Lower leg skin (tissue), 4 donors: ENCODE results near the gene MAN1C1. TPM values are rescaled to one million over a fixed set of nuclear protein-coding genes. Genes with fewer than 3 reads are reported as not detected.

Experiments
- DNase-seq, 2 donors: peaks; one replicate each; pipeline ENCODE4 v3.0.0-alpha.2; 2019; ENCODE audit warnings: low spot score in 2 of 2
- H3K4me3 ChIP-seq: fragments of 200-600 bp; sonication (generic); 2 replicates; pipeline ENCODE4 v1.5.1; 2017; ENCODE audit warnings: mild to moderate bottlenecking, low read depth; ENCODE audit not compliant: poor library complexity, severe bottlenecking
- POLR2A ChIP-seq, 2 donors: fragments of 450-650 bp; IDR thresholded peaks; one replicate each; pipeline ENCODE4 v1.6.1; 2016 to 2017; ENCODE audit warnings: antibody characterized with exemption in 2 of 2, mild to moderate bottlenecking in 1 of 2, moderate library complexity in 1 of 2
- WGBS, 2 donors: methylation state at CpG; one replicate each; pipeline ENCODE4 v1.1.5; 2018; 5-methylcytosine and 5-hydroxymethylcytosine counted together
- intact Hi-C: fragments of 100-400 bp; cut with DNase I; formaldehyde crosslinking; loops from one replicate; pipeline ENCODE4 v1.15.0; 2023; ENCODE audit warnings: low total_unique reads
- total RNA-seq, 4 donors: library from RNA; depleted of rRNA; stranded (reverse); fragments of >200 nt; gene quantifications; one replicate each; pipeline ENCODE4 v1.1.0, GENCODE V29; 2016
- TF ChIP-seq, protein P1 (sequence below), 3 donors: fragments of 450-650 bp; IDR thresholded peaks; one replicate each; pipeline ENCODE4 v1.5.1; 2016; ENCODE audit warnings: antibody characterized with exemption in 3 of 3, mild to moderate bottlenecking in 3 of 3, moderate library complexity in 2 of 3

Gene MAN1C1
- total RNA-seq, 4 donors from 2014 or later = 5.9 to 7.3 (median 6.6) TPM

- no peak for TF ChIP-seq POLR2A (IDR thresholded peaks at IDR 0.05)
- TF ChIP-seq, protein P1, sequence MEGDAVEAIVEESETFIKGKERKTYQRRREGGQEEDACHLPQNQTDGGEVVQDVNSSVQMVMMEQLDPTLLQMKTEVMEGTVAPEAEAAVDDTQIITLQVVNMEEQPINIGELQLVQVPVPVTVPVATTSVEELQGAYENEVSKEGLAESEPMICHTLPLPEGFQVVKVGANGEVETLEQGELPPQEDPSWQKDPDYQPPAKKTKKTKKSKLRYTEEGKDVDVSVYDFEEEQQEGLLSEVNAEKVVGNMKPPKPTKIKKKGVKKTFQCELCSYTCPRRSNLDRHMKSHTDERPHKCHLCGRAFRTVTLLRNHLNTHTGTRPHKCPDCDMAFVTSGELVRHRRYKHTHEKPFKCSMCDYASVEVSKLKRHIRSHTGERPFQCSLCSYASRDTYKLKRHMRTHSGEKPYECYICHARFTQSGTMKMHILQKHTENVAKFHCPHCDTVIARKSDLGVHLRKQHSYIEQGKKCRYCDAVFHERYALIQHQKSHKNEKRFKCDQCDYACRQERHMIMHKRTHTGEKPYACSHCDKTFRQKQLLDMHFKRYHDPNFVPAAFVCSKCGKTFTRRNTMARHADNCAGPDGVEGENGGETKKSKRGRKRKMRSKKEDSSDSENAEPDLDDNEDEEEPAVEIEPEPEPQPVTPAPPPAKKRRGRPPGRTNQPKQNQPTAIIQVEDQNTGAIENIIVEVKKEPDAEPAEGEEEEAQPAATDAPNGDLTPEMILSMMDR (IDR thresholded peaks at IDR 0.05) = no peak
- intact Hi-C loops = no loop called here
- 86 to 92% methylated on average over 3 of the region's 3 CpGs for WGBS, 2 donors
- no peak overlapping the region for H3K4me3 ChIP-seq
- DNase-seq = peak in 1 of 2 donors; percentile 21
Measured at GRCh38 chr1:25612421-25612820, 4.2 kb upstream of the MAN1C1 start.

- 88% methylated on average over 3 of the region's 3 CpGs for WGBS, 2 donors
- TF ChIP-seq POLR2A (IDR thresholded peaks at IDR 0.05) = no peak
- TF ChIP-seq, protein P1 (IDR thresholded peaks at IDR 0.05) = no peak
- intact Hi-C loops = no loop called here
- no peak overlapping the region for H3K4me3 ChIP-seq
- peak in 1 of 2 donors; percentile 49 for DNase-seq
Measured at GRCh38 chr1:25613091-25613490, 3.5 kb upstream of the MAN1C1 start.

DNA sequence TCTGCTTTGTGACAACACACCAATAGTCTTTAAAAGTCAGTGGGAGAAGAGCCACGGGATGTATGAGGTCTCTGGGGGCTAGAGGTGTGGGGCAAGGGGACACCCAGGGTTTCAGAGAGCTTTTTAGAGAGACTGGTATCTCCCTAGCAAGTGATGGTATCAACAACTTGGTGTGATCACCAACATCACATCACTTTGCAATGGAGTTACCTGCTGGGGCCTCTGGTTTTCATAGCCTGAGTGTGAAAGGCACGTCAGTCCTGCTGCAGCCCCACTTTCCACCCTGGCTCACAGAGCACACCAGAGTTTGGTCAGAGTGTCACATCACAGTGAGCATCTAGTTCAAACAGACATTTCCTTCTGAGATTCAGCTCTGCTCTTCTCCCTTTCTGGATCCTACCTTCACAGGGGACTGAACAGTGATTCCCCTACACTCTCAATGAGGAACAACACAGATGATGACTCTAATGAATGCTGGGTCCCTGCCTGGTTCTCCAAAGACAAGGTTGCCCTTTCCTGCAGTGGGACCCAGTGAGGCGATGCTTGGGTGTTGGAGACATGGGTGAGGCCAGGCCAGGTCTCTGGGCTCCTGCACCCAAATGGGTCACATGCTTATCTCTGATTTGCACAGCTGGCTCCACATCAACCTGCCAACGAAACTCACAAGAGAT, 2.0 kb upstream of the MAN1C1 start:
- peak in 1 of 2 donors; percentile 70 for DNase-seq
- 66 to 72% methylated on average over 4 of the region's 4 CpGs for WGBS, 2 donors
- intact Hi-C loops = loop anchor here (5.0 kb wide), 1 partner anchor 183 kb away; no protein-coding TSS in a partner anchor
- H3K4me3 ChIP-seq = no peak overlapping the region
- TF ChIP-seq POLR2A (IDR thresholded peaks at IDR 0.05) = no peak
- TF ChIP-seq, protein P1 (IDR thresholded peaks at IDR 0.05) = no peak

GRCh38 chr1:25615172-25615541, 1.4 kb upstream of the MAN1C1 start:
- no peak for TF ChIP-seq POLR2A (IDR thresholded peaks at IDR 0.05)
- TF ChIP-seq, protein P1 (IDR thresholded peaks at IDR 0.05) = no peak
- no peak overlapping the region for H3K4me3 ChIP-seq
- intact Hi-C loops = loop anchor here (5.0 kb wide), 1 partner anchor 182 kb away; no protein-coding TSS in a partner anchor
- DNase-seq = peak in 1 of 2 donors; percentile 58
- 39 to 43% methylated on average over 7 of the region's 7 CpGs for WGBS, 2 donors

GRCh38 chr1:25615563-25616094, 962 bp upstream of the MAN1C1 start:
- WGBS, 2 donors = 12 to 15% methylated on average over 12 of the region's 12 CpGs
- intact Hi-C loops = loop anchor here (5.0 kb wide), 1 partner anchor 182 kb away; no protein-coding TSS in a partner anchor
- H3K4me3 ChIP-seq = no peak overlapping the region
- no peak for TF ChIP-seq POLR2A (IDR thresholded peaks at IDR 0.05)
- TF ChIP-seq, protein P1 (IDR thresholded peaks at IDR 0.05) = no peak
- DNase-seq = peak in 1 of 2 donors; percentile 71
